Stimulated activated CD8-positive, alpha-beta memory T cell treated with anti-CD3 and anti-CD28 coated beads, Interleukin-4, amount 100 ng/mL, for 48 hours (primary cell): ENCODE results near the gene UQCC2.

Experiments
- DNase-seq: peaks from one replicate; pipeline ENCODE4 v3.0.0-alpha.2; 2020

The UQCC2 gene

DNA sequence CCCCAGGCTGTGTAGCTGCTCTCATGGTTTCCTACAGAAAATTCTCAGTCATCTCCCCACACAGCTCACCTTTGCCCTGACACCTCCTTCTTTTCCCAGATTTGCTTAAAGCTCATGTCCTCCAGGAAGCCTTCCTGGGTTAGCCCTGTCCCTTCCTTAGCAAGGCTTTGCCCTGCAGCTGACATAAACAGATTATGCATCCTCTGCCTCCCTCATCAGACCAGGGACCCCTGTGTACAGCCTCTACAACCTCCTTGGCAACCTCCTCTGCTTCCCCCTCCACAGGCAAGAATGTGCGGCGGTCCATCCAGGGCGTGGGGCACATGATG is 39.8 kb downstream of the UQCC2 start:
- no peak for DNase-seq

DNA sequence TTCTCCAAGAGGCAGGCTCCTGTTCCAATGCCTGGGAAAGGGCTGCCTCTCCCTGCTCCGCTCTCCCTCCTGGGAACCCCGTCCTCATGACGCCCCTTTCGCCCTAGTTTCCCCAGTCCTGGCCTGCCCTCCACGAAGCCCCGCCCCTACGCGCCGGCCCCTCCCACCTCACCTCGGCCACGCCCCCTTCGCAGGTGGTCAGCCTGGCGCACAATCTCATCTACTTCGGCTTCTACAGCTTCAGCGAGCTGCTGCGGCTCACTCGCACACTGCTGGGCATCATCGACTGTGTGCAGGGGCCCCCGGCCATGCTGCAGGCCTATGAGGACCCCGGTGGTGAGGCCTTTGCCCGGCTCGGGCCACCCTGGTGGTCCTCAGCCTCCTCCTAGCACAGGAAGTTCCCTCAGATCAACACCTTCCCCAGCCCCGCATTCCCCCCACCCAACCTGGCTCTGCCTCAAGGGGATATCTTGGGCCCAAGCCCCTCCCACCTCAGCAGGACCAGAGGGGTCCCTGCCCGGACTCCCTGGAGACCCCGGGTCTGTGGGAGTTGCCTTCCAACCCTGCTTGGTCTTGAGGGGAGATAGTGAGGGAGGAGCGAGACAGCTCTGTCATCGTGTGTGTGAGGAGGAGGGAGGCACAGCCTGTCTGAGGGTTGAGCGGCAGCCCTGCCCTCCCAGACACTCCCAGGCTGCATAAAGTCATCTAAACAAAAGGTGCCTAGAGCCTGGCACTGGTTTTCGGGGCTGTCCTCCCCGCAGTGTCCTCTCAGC is 40.3 kb downstream of the UQCC2 start:
- no peak for DNase-seq

GRCh38 chr6:33670086-33670660 is 41.3 kb downstream of the UQCC2 start:
- DNase-seq = no peak

- DNase-seq = no peak
Observed at GRCh38 chr6:33668914-33669313, 42.6 kb downstream of the UQCC2 start.

GRCh38 chr6:33668328-33668727 is 43.2 kb downstream of the UQCC2 start:
- no peak for DNase-seq

- no peak for DNase-seq
Observed at GRCh38 chr6:33667776-33668175, 43.7 kb downstream of the UQCC2 start.

DNA sequence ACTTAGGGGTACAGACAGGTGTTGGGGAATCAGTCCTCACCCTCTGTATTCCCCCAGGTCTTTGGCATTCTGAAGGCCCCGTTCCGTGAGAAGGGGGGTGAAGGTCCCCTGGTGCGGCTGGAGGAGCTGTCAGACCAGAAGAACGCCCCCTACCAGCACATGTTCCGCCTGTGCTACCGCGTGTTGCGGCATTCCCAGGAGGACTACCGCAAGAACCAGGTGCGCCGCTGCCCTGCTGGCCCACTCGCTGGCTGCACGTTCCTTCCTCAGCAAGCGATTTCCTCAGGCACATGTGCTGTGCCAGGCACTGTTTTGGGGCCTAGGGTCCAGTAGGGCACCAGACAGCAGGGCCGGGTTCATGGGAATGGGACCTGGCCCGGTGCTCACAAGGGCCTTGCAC is 44.4 kb downstream of the UQCC2 start:
- DNase-seq = no peak

DNA sequence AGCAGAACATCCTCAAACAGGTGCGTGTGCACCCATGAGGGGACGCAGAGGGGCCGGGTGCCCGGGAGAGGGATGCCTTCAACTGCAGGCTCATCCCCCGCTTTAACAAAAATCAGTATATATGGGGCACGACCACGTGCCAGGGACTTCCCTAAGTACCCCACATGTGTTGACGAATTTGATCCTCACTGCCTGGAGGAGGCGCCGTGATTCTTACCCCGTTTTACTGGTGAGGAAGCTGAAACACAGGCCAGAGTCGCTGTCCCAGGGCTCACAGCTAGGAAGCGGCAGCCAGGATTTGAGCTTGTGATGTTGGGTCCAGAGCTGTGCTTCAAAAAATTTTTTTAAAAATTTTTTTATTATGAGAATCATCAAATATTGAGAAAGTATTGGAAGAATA is 45.5 kb downstream of the UQCC2 start:
- no peak for DNase-seq

DNA sequence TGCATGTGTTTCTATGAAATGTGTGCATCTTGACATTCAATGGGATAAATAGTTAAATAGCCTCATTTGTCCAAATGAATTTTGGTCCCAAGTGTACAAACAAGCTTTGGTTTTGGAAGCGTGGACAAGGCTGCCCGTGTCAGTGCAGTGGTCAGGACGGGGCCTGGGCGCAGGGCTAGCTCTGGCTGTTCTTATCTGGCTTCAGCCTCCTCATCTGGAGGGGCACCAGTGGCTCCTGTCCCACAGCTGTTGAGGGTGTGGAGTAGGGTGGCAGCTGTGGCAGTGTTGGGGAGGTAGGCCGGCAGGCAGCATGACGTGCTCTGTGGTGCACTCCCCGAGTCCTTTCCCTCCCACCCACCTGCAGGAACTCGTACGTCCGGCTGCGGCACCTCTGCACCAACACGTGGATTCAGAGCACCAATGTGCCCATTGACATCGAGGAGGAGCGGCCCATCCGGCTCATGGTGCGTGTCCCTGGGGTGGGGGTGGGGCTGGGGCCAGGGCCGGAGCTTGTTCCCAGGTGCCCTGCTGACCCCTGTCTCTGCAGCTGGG is 46.9 kb downstream of the UQCC2 start:
- no peak for DNase-seq

GRCh38 chr6:33663727-33664449 is 47.6 kb downstream of the UQCC2 start:
- DNase-seq = no peak

GRCh38 chr6:33663028-33663427 is 48.5 kb downstream of the UQCC2 start:
- no peak for DNase-seq

- no peak for DNase-seq
Observed at GRCh38 chr6:33662318-33662717, 49.2 kb downstream of the UQCC2 start.

GRCh38 chr6:33661106-33661838 is 50.2 kb downstream of the UQCC2 start:
- DNase-seq = no peak

DNA sequence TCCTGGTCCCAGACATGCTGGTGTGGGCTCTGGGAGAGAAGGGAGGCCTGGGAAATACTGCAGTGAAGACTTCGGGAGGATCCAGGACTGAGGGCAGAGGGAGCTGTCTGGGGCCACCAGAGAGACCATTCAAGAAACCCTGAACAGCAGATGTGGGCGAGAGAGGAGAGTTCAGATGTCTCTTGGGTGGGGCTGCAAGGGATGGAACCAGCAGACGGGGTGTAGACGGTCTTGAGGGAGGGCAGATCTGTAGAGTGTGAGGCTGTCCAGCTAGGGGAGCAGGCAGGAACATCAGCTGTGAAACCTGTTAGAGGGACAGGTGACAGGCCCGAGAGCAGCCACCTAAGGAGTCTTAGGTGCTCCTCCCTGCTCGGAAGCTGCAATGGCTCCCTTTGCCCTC is 51.5 kb downstream of the UQCC2 start:
- DNase-seq = no peak

GRCh38 chr6:33658982-33659689 is 52.4 kb downstream of the UQCC2 start:
- DNase-seq = no peak

- no peak for DNase-seq
Observed at GRCh38 chr6:33656844-33657243, 54.7 kb downstream of the UQCC2 start.

DNA sequence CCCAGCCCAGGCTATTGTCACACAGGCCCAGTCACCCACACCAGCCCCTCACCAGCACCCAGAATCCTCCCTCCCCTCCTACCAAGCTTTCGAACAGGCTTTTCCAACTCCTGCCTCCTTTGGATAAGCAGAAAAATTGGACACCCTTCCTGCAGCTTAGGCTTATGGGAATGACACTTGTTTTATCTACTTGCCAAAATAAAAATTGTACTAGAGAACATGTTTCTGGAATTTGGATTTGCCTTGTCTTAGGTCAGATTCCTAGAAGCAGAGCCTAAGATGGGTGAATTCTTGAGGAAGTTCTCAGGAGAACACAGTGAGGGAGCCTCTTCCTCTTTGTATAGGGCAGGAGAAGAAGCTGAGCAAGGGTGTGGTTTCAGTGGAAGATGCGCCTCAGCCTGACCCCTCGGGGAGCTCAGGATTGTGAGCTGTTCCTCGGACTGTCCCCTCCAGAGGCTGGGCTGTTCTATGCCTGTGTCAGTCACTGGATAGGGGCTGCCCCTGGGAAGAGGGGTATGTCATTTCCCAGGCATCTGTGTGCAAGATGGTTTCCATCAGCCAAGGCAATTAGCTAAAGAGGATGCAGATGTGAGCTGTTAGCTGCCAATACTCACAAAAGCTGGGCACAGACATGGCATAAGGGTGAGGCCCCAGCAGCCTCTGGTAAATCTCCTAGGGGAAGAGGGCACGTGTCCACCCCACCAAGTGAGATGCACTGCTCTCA is 56.5 kb downstream of the UQCC2 start:
- no peak for DNase-seq

DNA sequence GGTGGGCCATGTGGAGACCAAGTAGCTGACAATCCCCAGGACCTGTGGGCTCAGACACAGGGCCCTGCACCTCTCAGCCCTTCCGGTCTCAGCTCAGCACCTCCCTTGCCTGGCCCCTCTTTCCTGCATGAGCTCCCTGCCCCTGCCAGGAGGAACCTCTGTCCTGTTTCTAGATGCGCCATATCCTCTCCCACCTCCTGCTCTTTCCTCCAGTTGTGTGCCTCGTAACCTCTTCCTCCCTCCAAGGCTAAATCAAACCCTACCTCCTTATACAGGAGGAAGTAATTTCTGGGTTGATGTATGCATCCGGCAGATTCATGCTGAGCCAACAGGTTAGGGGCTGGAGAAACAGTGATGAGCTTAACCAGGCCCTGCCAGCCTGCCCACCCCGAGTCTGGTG is 59.5 kb downstream of the UQCC2 start:
- DNase-seq = no peak

DNA sequence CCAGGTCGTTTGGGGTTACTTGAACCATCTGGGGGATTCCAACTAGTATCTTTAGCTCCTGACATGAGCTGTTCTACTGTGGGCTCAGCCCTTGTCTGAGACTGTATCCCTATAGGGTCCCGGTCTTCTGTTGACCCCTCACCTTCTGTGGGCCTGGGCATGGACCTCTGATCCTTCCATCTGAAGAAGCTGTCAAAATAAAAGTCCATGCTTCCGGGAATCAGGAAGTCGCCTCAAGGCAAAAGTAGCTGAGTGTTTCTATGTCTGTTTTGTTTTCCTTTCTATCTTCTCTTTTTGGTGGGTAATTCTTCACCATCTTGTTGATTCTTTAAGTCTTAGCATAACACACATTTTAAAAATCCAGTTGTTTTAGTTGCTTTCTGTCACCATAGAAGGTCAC is 60.1 kb downstream of the UQCC2 start:
- DNase-seq = no peak
